T-helper 17 cell (primary cell): ENCODE measurements around the gene MLXIP. TPM values are rescaled to one million over a fixed set of nuclear protein-coding genes. Genes with fewer than 3 reads are reported as not detected.
A peak's percentile ranks its signal among the peaks of the same experiment; 100 is the strongest.
"Not testable (repeated sequence)": the region's sequence is repeated elsewhere in the genome, so short reads cannot be mapped to it uniquely, and the experiment has no call there.

Experiments used
- ATAC-seq: fragments of 150-1000 bp; cut with Tn5 transposase; 2 replicates; pipeline ENCODE4 v1.10.0; 2021; ENCODE audit warnings: mild to moderate bottlenecking, moderate library complexity
- DNase-seq, 3 donors: peaks; one replicate each; pipeline versions ENCODE4 v3.0.0 to v3.0.0-alpha.2; 2020 to 2021
- H3K9me3 ChIP-seq: one replicate; pipeline ENCODE4 v1.7.0; 2013; ENCODE audit warnings: low read length, mild to moderate bottlenecking; ENCODE audit not compliant: control insufficient read depth, poor library complexity, severe bottlenecking
- H3K27ac Mint-ChIP-seq: one replicate; pipeline ENCODE4 v1.8.0; 2022; ENCODE audit warnings: mild to moderate bottlenecking, moderate library complexity, mixed read lengths
- H3K27me3 Mint-ChIP-seq: one replicate; pipeline ENCODE4 v1.8.0; 2022; ENCODE audit warnings: mixed read lengths
- H3K36me3 Mint-ChIP-seq: one replicate; pipeline ENCODE4 v1.8.0; 2022; ENCODE audit warnings: low read depth, mixed read lengths
- H3K4me1 Mint-ChIP-seq: one replicate; pipeline ENCODE4 v1.8.0; 2022; ENCODE audit warnings: mild to moderate bottlenecking, mixed read lengths
- H3K4me3 Mint-ChIP-seq: one replicate; pipeline ENCODE4 v1.8.0; 2022; ENCODE audit warnings: mild to moderate bottlenecking, moderate library complexity, mixed read lengths
- total RNA-seq, 4 donors: library from RNA in 2 of 4; stranded (reverse) in 2 of 4; gene quantifications; one replicate each; pipeline ENCODE4 v1.2.3 and lab custom pipeline; 2022 to 2026

Gene MLXIP
- 10 to 100 TPM; 83.4 to 86.0 TPM for total RNA-seq
- 62.2 to 92.0 reads per million in 2 donors for total RNA-seq (lab: John Stamatoyannopoulos, UW)

GRCh38 chr12:122078141-122079032, at the start of gene MLXIP:
Gene MLXIP (plus strand): TSS chr12:122078756. CDS start chr12:122078854, 98 bp downstream.
- Mint-ChIP-seq H3K27me3 (no peaks in the 10 kb centered on the region), H3K4me1 (peaks cover 34% of the 10 kb centered on the region), H3K36me3 (no peaks in the 10 kb centered on the region), H3K27ac (peak within 1 kb of the TSS; percentile 96), H3K4me3 (peak within 1 kb of the TSS; percentile 97)
- DNase-seq (peak; percentile 81 to 83 (median 81)), ATAC-seq (peak; percentile 86)
- no peaks in the 10 kb centered on the region for H3K9me3 ChIP-seq

GRCh38 chr12:122028905-122029560, 49.5 kb upstream of the MLXIP start:
- H3K9me3 ChIP-seq = no peaks in the 10 kb centered on the region
- ATAC-seq = no peak
- no peaks in the 10 kb centered on the region for H3K36me3 Mint-ChIP-seq
- no peak for DNase-seq
- peaks cover 20% of the 10 kb centered on the region for H3K4me1 Mint-ChIP-seq
- no peak overlapping the region for H3K27ac Mint-ChIP-seq
- no peak overlapping the region for H3K4me3 Mint-ChIP-seq
- no peaks in the 10 kb centered on the region for H3K27me3 Mint-ChIP-seq

GRCh38 chr12:122029620-122030423, 48.7 kb upstream of the MLXIP start:
- H3K9me3 ChIP-seq = no peaks in the 10 kb centered on the region
- H3K36me3 Mint-ChIP-seq = no peaks in the 10 kb centered on the region
- ATAC-seq = no peak
- no peak overlapping the region for H3K4me3 Mint-ChIP-seq
- peaks cover 20% of the 10 kb centered on the region for H3K4me1 Mint-ChIP-seq
- H3K27me3 Mint-ChIP-seq = no peaks in the 10 kb centered on the region
- DNase-seq = no peak
- no peak overlapping the region for H3K27ac Mint-ChIP-seq

GRCh38 chr12:122030424-122031035, 48.0 kb upstream of the MLXIP start:
- no peak for DNase-seq
- Mint-ChIP-seq H3K4me3 (no peak overlapping the region), H3K27ac (no peak overlapping the region), H3K27me3 (no peaks in the 10 kb centered on the region), H3K36me3 (no peaks in the 10 kb centered on the region), H3K4me1 (peaks cover 20% of the 10 kb centered on the region)
- no peaks in the 10 kb centered on the region for H3K9me3 ChIP-seq
- ATAC-seq = no peak

GRCh38 chr12:122031342-122032216, 47.0 kb upstream of the MLXIP start:
- DNase-seq (peak in 2 of 3 donors; percentile 20 to 39), ATAC-seq (peak; percentile 75)
- H3K27ac Mint-ChIP-seq = no peak overlapping the region
- H3K36me3 Mint-ChIP-seq = no peaks in the 10 kb centered on the region
- no peaks in the 10 kb centered on the region for H3K9me3 ChIP-seq
- H3K4me3 Mint-ChIP-seq = no peak overlapping the region
- H3K27me3 Mint-ChIP-seq = no peaks in the 10 kb centered on the region
- peaks cover 18% of the 10 kb centered on the region for H3K4me1 Mint-ChIP-seq

GRCh38 chr12:122032580-122032979, 46.0 kb upstream of the MLXIP start:
- no peak for DNase-seq
- Mint-ChIP-seq H3K27me3 (no peaks in the 10 kb centered on the region), H3K4me3 (no peak overlapping the region), H3K27ac (no peak overlapping the region), H3K4me1 (peaks cover 17% of the 10 kb centered on the region), H3K36me3 (no peaks in the 10 kb centered on the region)
- H3K9me3 ChIP-seq = no peaks in the 10 kb centered on the region
- ATAC-seq = no peak

GRCh38 chr12:122035292-122035691, 43.3 kb upstream of the MLXIP start:
- peaks cover 7% of the 10 kb centered on the region for H3K4me1 Mint-ChIP-seq
- no peak for ATAC-seq
- no peak for DNase-seq
- H3K36me3 Mint-ChIP-seq = no peaks in the 10 kb centered on the region
- no peaks in the 10 kb centered on the region for H3K9me3 ChIP-seq
- H3K27me3 Mint-ChIP-seq = no peaks in the 10 kb centered on the region
- H3K4me3 Mint-ChIP-seq = no peak overlapping the region
- no peak overlapping the region for H3K27ac Mint-ChIP-seq

GRCh38 chr12:122036153-122036552, 42.4 kb upstream of the MLXIP start:
- H3K36me3 Mint-ChIP-seq = no peaks in the 10 kb centered on the region
- no peaks in the 10 kb centered on the region for H3K9me3 ChIP-seq
- ATAC-seq = no peak
- peaks cover 5% of the 10 kb centered on the region for H3K4me1 Mint-ChIP-seq
- no peak overlapping the region for H3K4me3 Mint-ChIP-seq
- H3K27me3 Mint-ChIP-seq = no peaks in the 10 kb centered on the region
- no peak for DNase-seq
- no peak overlapping the region for H3K27ac Mint-ChIP-seq

GRCh38 chr12:122040579-122041386, 37.8 kb upstream of the MLXIP start:
- H3K9me3 ChIP-seq = no peaks in the 10 kb centered on the region
- Mint-ChIP-seq H3K4me1 (no peaks in the 10 kb centered on the region), H3K27ac (no peak overlapping the region), H3K27me3 (no peaks in the 10 kb centered on the region), H3K36me3 (no peaks in the 10 kb centered on the region), H3K4me3 (no peak overlapping the region)
- ATAC-seq (no peak), DNase-seq (no peak)

- not testable (repeated sequence) for H3K27ac Mint-ChIP-seq, H3K4me1 Mint-ChIP-seq, H3K36me3 Mint-ChIP-seq, ATAC-seq, H3K27me3 Mint-ChIP-seq, H3K4me3 Mint-ChIP-seq, H3K9me3 ChIP-seq, DNase-seq
Measured at GRCh38 chr12:122041458-122041857, 37.1 kb upstream of the MLXIP start.

- Mint-ChIP-seq H3K27ac (no peak overlapping the region), H3K4me1 (no peaks in the 10 kb centered on the region), H3K4me3 (no peak overlapping the region), H3K36me3 (no peaks in the 10 kb centered on the region), H3K27me3 (no peaks in the 10 kb centered on the region)
- ATAC-seq (no peak), DNase-seq (no peak)
- no peaks in the 10 kb centered on the region for H3K9me3 ChIP-seq
Measured at GRCh38 chr12:122042910-122043309, 35.6 kb upstream of the MLXIP start.
